Stimulated activated naive CD4-positive, alpha-beta T cell (primary cell): Measurements from ENCODE around the gene ABCD3.
"Not testable (repeated sequence)": the region's sequence is repeated elsewhere in the genome, so short reads cannot be mapped to it uniquely, and the experiment has no call there.

Source experiments
- DNase-seq, 6 experiments: peaks; one replicate each; lab custom pipeline; 2025; lab: John Stamatoyannopoulos, UW

Gene ABCD3

DNA sequence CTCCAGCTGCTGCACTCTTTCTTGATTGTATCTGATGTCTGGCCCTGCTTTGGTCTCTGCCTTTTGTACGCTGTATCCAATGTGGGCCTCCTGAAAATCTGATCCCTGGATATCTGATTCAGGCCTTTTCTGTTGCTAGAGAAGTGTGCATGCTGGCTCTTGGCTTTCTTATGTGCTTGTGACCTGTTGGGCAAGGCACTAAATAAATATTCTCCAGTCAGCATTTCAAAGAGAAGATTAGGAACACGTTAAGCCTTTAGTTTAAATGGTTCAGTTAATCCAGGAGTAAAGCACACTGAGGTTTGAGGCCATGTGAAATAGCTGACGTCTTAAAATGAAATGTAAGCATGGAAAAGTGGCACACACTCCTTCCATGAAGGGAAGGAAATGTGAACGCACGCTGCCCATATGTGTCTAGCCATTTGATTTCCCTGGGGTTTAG lies 132.6 kb downstream of the ABCD3 start:
- no peak for DNase-seq

DNA sequence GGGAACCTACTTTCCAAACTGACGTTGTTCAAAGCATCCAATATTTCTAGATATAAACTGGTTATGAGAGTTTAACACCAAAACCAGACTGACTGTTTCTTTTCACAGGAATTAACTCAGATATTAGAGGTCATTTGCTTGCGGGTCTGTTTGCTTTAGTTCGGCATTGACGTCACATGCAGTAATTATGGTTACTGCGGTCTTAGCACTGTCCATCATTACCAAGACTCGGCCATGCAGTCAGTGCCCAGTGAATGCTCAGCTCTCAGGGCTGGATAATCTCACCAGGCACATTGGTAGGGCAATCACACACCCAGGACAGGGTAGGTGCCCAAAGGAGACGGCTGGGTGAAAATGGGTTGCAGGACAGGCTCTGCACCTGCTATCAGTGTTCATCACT lies 133.3 kb downstream of the ABCD3 start:
- no peak for DNase-seq

DNA sequence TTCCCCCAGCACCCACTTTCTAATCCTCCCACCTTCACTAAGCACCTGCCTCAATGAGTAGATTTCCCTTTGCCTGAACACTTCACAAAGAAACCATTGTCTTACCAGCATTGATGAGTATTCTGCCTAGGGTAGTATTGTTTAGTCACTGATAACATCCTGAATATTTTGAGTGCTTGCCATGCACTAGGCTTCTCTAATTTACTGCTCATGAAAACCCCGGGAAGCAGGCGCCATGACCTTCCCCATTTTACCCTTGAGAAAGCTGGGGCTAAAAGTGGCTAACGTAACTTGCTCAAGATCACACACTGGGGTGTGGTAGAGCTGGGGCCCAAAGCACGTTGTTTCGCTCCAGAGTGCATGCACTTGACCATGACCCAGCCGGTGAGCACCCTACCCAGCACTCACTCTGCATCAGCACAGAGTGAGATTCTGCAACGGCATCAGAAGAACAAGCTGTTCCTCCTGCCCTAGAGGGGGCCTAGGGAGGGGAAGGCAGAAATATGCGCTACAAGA lies 133.9 kb downstream of the ABCD3 start:
- no peak for DNase-seq

DNA sequence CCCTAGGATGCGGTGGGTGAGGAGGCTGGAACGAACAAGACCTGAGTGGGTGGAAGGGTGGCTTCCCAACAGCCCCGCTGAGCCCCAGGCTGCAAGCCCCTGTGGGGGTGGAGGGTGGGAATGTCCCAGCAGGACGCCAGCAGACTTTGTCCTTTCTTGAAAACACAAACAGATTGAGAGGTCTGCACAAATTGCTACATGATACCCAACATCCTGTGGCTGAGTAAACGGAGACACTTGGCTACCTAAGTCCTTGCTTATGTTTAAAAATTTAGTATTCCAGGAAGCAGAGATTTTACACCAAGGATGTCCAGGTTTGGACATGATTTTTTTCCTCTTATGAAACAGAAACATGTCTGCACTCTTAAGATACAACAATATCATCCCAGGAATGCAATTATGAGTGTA lies 135.1 kb downstream of the ABCD3 start:
- no peak for DNase-seq

DNA sequence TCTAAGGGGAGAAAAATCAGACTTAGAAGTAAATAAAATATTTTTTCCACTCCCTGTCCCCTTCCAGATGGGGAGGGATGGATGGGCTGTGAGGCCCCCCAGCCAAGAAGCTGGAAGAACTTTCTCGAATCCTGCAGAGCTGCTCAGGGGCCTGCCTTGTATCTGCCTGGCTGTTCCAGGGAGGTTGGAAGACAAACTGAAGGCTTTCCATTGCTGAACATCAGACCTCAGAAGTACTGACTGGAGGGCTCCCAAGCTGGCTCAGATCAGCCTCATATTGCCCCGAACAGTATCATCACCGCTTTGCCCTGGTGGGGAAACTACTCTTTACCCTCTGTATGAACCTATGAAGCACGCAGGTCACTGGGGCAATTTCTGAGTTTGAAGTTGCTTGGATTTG lies 135.7 kb downstream of the ABCD3 start:
- no peak for DNase-seq

DNA sequence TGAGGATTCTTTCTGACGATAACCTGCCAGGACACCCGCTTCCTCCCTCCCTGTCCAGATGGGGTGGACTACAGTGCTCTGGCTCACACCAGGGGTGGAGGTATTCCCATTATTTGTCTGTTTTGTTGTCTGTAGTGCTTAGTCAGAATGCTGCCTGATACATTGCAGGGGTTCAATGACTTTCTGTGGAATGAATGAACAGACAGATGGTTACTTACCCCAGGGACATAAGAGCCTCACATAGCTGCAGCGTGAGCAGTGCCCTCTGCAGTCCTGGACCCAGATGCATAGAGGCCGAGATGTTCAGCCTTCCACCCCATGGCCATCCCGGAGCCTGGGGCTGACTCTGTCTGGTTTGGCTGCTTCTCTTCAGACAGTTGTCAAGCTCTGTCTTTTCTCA lies 136.4 kb downstream of the ABCD3 start:
- DNase-seq, result no peak

DNA sequence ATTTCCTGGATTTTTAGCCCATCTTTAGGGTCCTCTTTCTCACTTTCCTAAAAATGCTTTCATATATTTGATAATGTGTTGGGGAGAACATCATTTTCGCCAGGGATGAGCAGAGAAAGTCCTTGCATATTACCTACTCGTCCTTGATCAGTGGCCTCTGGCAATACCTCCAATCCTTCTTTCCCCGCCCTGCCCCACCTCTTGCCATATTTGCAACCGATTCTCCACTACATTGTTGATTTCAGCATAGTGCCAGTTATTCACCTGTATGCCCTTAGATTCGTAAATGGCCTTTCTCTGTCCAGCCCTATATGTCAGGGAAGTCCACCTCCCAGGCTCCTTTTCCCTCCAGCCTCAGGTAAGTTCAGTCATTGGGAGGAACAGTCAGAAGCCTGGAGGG lies 136.9 kb downstream of the ABCD3 start:
- DNase-seq, result no peak

DNA sequence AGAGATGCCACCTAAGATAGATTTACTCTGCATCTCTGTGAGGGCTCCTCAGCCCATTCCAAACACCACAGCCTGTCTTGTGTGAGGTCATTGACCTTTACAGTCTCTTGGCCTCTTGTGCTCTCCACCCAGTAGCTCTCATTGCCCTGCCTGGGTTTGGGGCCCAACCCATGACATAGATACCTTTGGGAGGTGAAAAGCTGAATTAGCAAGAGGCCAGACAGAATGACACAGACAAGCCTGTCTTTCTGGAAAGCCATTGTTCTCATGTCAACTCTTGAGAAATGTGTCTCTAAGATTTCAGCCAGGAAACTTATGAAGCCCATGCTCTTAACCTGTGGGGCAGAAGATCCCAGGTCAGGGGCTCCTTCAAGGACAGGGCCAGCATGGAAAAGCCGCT lies 141.7 kb downstream of the ABCD3 start:
- DNase-seq, result no peak

DNA sequence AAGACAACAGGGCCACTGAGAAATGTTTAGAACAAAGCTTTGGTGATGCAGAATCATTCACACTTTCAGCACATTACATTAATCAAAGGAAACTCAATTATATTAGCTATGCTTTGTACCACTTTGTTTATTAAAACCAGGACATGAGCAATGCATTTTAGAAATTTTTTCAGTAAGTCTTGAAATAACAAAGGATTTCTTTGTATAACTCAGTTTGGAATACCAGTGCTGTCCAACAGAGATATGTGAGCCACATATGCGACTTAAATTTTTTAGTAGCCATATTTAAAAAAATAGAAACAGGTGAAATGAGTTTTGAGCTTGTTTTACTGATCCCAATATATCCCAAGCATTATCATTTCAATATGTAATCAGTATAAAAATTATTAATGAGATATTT lies 142.1 kb downstream of the ABCD3 start:
- no peak for DNase-seq

DNA sequence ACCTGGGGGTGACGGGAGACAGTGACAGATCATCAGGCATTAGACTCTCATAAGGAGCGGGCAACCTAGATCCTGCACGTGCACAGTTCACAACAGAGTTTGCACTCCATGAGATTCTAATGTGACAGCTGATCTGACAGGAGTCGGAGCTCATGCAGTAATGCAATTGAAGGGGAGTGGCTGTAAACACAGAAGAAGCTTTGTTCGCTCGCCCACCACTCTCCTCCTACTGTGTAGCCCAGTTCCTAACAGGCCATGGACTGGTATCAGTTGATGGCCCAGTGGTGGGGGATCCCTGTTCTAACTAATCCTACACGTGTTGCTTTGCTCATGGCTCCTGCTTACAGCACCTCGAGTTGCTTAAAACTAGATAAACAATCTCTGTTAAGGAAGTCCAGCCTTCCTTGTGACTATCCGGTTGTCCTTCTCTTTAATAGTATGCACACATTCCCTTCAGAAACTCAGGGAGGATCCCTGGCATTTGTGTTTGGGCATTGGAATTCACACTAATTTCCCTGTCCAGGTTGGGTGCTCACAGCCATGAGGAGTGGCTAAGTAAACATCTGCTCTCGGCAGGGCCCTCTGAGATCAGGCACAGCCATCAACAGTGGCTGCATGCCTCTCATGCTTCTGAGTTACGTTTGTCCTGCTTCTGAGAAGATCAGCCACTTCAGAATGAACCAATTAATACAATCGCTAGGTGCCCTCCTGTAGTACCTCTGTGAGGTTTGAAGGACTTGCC lies 144.5 kb downstream of the ABCD3 start:
- DNase-seq, result no peak

DNA sequence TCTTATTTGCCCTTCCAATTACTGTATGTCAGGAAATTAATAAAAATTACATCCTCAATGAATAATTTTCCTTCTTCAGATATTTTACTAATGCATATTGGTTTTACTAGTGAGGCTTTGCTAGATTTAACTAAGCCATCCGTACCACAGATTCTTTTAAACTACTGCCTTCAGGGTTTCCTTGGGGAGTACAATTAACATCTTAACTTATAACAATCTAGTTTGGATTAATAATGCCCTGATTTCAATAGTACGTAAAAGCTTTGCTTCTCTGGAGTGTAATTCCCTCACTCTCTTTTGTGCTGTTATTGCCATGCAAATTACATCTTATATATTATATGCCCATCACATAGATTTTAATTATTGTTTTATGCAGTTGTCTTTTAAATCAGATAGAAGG lies 147.7 kb downstream of the ABCD3 start:
- DNase-seq, result no peak

DNA sequence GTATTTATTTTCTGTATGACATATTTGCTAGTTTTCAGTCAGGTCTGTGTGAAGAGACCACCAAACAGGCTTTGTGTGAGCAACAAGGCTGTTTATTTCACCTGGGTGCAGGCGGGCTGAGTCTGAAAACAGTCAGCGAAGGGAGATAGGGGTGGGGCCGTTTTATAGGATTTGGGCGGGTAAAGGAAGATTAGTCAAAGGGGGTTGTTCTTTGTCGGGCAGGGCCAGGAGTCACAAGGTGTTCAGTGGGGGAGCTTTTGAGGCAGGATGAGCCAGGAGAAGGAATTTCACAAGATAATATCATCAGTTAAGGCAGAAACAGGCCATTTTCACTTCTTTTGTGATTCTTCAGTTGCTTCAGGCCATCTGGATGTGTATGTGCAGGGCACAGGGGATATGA lies 148.2 kb downstream of the ABCD3 start:
- DNase-seq, result not testable (repeated sequence)

DNA sequence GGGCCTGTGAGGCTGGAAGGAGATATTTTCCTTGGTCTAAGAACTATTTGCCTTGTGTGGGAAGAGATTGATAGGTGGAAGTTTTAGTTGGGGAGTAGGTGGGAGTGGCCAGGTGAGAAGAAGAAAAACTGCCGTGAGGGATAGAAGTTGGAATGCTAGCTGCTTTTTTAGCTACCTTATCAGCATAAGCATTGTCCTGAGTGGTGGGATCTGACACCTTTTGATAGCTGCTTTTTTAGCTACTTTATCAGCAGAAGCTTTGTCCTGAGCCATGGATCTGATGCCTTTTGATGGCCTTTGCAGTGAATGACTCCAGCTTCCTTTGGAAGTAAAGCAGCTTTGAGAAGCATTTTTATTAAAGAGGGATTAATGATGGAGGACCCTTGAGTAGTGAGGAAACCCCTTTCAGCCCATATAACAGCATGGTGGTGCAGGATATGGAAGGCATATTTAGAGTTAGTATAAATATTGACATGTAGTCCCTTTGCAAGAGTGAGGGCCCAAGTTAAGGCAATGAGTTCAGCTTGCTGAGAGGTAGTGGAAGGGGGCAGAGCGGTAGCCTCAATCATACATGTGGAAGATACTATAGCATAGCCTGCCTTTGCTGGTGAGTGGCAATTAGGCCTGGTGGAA lies 149.9 kb downstream of the ABCD3 start:
- DNase-seq, result not testable (repeated sequence)
